ENCODE data around the gene COL23A1.

The COL23A1 gene

GRCh38 chr5:178462076-178462475 lies 128.1 kb downstream of the COL23A1 start:
- H4K8ac ChIP-seq (ENCODE audit: low read depth, low read length): no peak overlapping the region
- no peak overlapping the region for H2AFZ ChIP-seq (ENCODE audit: low read length)
- no peak overlapping the region for H2BK120ac ChIP-seq (ENCODE audit: low read depth, low read length)
- H3K79me1 ChIP-seq (ENCODE audit: low read depth, low read length): no peaks in the 10 kb centered on the region
- no peak overlapping the region for H3K9ac ChIP-seq (ENCODE audit: low read depth, low read length, poor library complexity)
- H3K14ac ChIP-seq (ENCODE audit: low read length): no peak overlapping the region
- H2BK5ac ChIP-seq (ENCODE audit: low read length): no peak overlapping the region
- peaks cover 2 to 7% of the 10 kb centered on the region in 2 donors for H3K4me1 ChIP-seq (ENCODE audit: control insufficient read depth in 2 of 2, insufficient read depth in 1 of 2, low read depth in 1 of 2, low read length in 2 of 2)
- no peak overlapping the region for H3K4ac ChIP-seq (ENCODE audit: low read length)
- no peaks in the 10 kb centered on the region for H3K27me3 ChIP-seq (ENCODE audit: control insufficient read depth in 3 of 3, insufficient read depth in 3 of 3, low read depth in 1 of 3, low read length in 3 of 3)
- no peak overlapping the region for H4K91ac ChIP-seq (ENCODE audit: low read depth, low read length, poor library complexity)
- H2AK5ac ChIP-seq (ENCODE audit: low read depth, low read length): no peak overlapping the region
- H2BK12ac ChIP-seq (ENCODE audit: low read length): no peak overlapping the region
- no peak overlapping the region for H3K4me3 ChIP-seq (ENCODE audit: low read length in 2 of 2)
- no peak for DNase-seq (ENCODE audit: low spot score)
- no peak overlapping the region for H3K18ac ChIP-seq (ENCODE audit: low read length)
- H3K36me3 ChIP-seq (replicated peaks in 1 of 2; ENCODE audit: control insufficient read depth in 2 of 2, insufficient read depth in 2 of 2, low read length in 2 of 2): no peaks in the 10 kb centered on the region
- no peak overlapping the region for H2BK15ac ChIP-seq (ENCODE audit: low read length)
- no peak overlapping the region for H3K4me2 ChIP-seq (ENCODE audit: insufficient read depth, low read length, poor library complexity, severe bottlenecking)
- H3K27ac ChIP-seq (replicated peaks; ENCODE audit: low read length): no peak overlapping the region
- H3K23ac ChIP-seq (ENCODE audit: low read depth, low read length, poor library complexity): no peak overlapping the region
- peaks cover 0 to 3% of the 10 kb centered on the region in 2 donors for H3K9me3 ChIP-seq (replicated peaks in 1 of 2; ENCODE audit: control insufficient read depth in 2 of 2, insufficient read depth in 1 of 2, low read depth in 1 of 2, low read length in 2 of 2)

- H3K9me3 ChIP-seq (replicated peaks in 1 of 2; ENCODE audit: control insufficient read depth in 2 of 2, insufficient read depth in 1 of 2, low read depth in 1 of 2, low read length in 2 of 2): peaks cover 0 to 3% of the 10 kb centered on the region in 2 donors
- no peak overlapping the region for H2BK5ac ChIP-seq (ENCODE audit: low read length)
- H3K18ac ChIP-seq (ENCODE audit: low read length): peak overlapping the region; percentile 2
- H3K27me3 ChIP-seq (ENCODE audit: control insufficient read depth in 3 of 3, insufficient read depth in 3 of 3, low read depth in 1 of 3, low read length in 3 of 3): no peaks in the 10 kb centered on the region
- no peak overlapping the region for H3K14ac ChIP-seq (ENCODE audit: low read length)
- H3K4me3 ChIP-seq (ENCODE audit: low read length in 2 of 2): no peak overlapping the region
- H3K23ac ChIP-seq (ENCODE audit: low read depth, low read length, poor library complexity): no peak overlapping the region
- no peaks in the 10 kb centered on the region for H3K79me1 ChIP-seq (ENCODE audit: low read depth, low read length)
- no peak overlapping the region for H3K4me2 ChIP-seq (ENCODE audit: insufficient read depth, low read length, poor library complexity, severe bottlenecking)
- DNase-seq (ENCODE audit: low spot score): peak; percentile 70
- no peak overlapping the region for H3K27ac ChIP-seq (replicated peaks; ENCODE audit: low read length)
- H2BK15ac ChIP-seq (ENCODE audit: low read length): no peak overlapping the region
- no peak overlapping the region for H2AK5ac ChIP-seq (ENCODE audit: low read depth, low read length)
- H3K36me3 ChIP-seq (replicated peaks in 1 of 2; ENCODE audit: control insufficient read depth in 2 of 2, insufficient read depth in 2 of 2, low read length in 2 of 2): no peaks in the 10 kb centered on the region
- no CpG with 5 or more reads among the region's 12 CpGs for WGBS, 2 donors (ENCODE audit: extremely low coverage in 2 of 2, insufficient read length in 2 of 2, insufficient replicate concordance in 1 of 2)
- no peak overlapping the region for H2AFZ ChIP-seq (ENCODE audit: low read length)
- no peak overlapping the region for H2BK120ac ChIP-seq (ENCODE audit: low read depth, low read length)
- H3K9ac ChIP-seq (ENCODE audit: low read depth, low read length, poor library complexity): no peak overlapping the region
- no peak overlapping the region for H4K91ac ChIP-seq (ENCODE audit: low read depth, low read length, poor library complexity)
- no peak overlapping the region for H4K8ac ChIP-seq (ENCODE audit: low read depth, low read length)
- H2BK12ac ChIP-seq (ENCODE audit: low read length): no peak overlapping the region
- peaks cover 2 to 4% of the 10 kb centered on the region in 2 donors for H3K4me1 ChIP-seq (ENCODE audit: control insufficient read depth in 2 of 2, insufficient read depth in 1 of 2, low read depth in 1 of 2, low read length in 2 of 2)
- no peak overlapping the region for H3K4ac ChIP-seq (ENCODE audit: low read length)
Measured at GRCh38 chr5:178461004-178461730, 129.0 kb downstream of the COL23A1 start.

GRCh38 chr5:178460598-178460997 lies 129.6 kb downstream of the COL23A1 start:
- H3K36me3 ChIP-seq (replicated peaks in 1 of 2; ENCODE audit: control insufficient read depth in 2 of 2, insufficient read depth in 2 of 2, low read length in 2 of 2): no peaks in the 10 kb centered on the region
- no peaks in the 10 kb centered on the region for H3K79me1 ChIP-seq (ENCODE audit: low read depth, low read length)
- no peak overlapping the region for H4K8ac ChIP-seq (ENCODE audit: low read depth, low read length)
- WGBS, 2 donors (ENCODE audit: extremely low coverage in 2 of 2, insufficient read length in 2 of 2, insufficient replicate concordance in 1 of 2): no CpG with 5 or more reads among the region's 5 CpGs
- no peak overlapping the region for H2AFZ ChIP-seq (ENCODE audit: low read length)
- H3K27me3 ChIP-seq (ENCODE audit: control insufficient read depth in 3 of 3, insufficient read depth in 3 of 3, low read depth in 1 of 3, low read length in 3 of 3): no peaks in the 10 kb centered on the region
- no peak overlapping the region for H3K18ac ChIP-seq (ENCODE audit: low read length)
- no peak overlapping the region for H2BK12ac ChIP-seq (ENCODE audit: low read length)
- peaks cover 0 to 3% of the 10 kb centered on the region in 2 donors for H3K9me3 ChIP-seq (replicated peaks in 1 of 2; ENCODE audit: control insufficient read depth in 2 of 2, insufficient read depth in 1 of 2, low read depth in 1 of 2, low read length in 2 of 2)
- no peak for DNase-seq (ENCODE audit: low spot score)
- H3K4me1 ChIP-seq (ENCODE audit: control insufficient read depth in 2 of 2, insufficient read depth in 1 of 2, low read depth in 1 of 2, low read length in 2 of 2): peaks cover 2 to 4% of the 10 kb centered on the region in 2 donors
- H3K27ac ChIP-seq (replicated peaks; ENCODE audit: low read length): no peak overlapping the region
- no peak overlapping the region for H3K23ac ChIP-seq (ENCODE audit: low read depth, low read length, poor library complexity)
- H2AK5ac ChIP-seq (ENCODE audit: low read depth, low read length): no peak overlapping the region
- no peak overlapping the region for H2BK120ac ChIP-seq (ENCODE audit: low read depth, low read length)
- no peak overlapping the region for H3K14ac ChIP-seq (ENCODE audit: low read length)
- H4K91ac ChIP-seq (ENCODE audit: low read depth, low read length, poor library complexity): no peak overlapping the region
- no peak overlapping the region for H3K4me3 ChIP-seq (ENCODE audit: low read length in 2 of 2)
- H3K4me2 ChIP-seq (ENCODE audit: insufficient read depth, low read length, poor library complexity, severe bottlenecking): no peak overlapping the region
- H3K4ac ChIP-seq (ENCODE audit: low read length): no peak overlapping the region
- H3K9ac ChIP-seq (ENCODE audit: low read depth, low read length, poor library complexity): no peak overlapping the region
- no peak overlapping the region for H2BK15ac ChIP-seq (ENCODE audit: low read length)
- no peak overlapping the region for H2BK5ac ChIP-seq (ENCODE audit: low read length)

- no CpG with 5 or more reads among the region's 3 CpGs for WGBS, 2 donors (ENCODE audit: extremely low coverage in 2 of 2, insufficient read length in 2 of 2, insufficient replicate concordance in 1 of 2)
Measured at GRCh38 chr5:178460174-178460573, 130.0 kb downstream of the COL23A1 start.

More at GRCh38 chr5:178460174-178460573, 130.0 kb downstream of the COL23A1 start:
- Histone ChIP-seq H2AFZ (ENCODE audit: low read length) (no peak overlapping the region), H2BK12ac (ENCODE audit: low read length) (no peak overlapping the region), H2AK5ac (ENCODE audit: low read depth, low read length) (no peak overlapping the region), H3K4me1 (ENCODE audit: control insufficient read depth in 2 of 2, insufficient read depth in 1 of 2, low read depth in 1 of 2, low read length in 2 of 2) (peaks cover 2 to 4% of the 10 kb centered on the region in 2 donors), H3K27ac (replicated peaks; ENCODE audit: low read length) (no peak overlapping the region), H4K8ac (ENCODE audit: low read depth, low read length) (no peak overlapping the region), H3K79me1 (ENCODE audit: low read depth, low read length) (no peaks in the 10 kb centered on the region), H2BK5ac (ENCODE audit: low read length) (no peak overlapping the region), H2BK15ac (ENCODE audit: low read length) (no peak overlapping the region), H3K18ac (ENCODE audit: low read length) (no peak overlapping the region), H3K4me3 (ENCODE audit: low read length in 2 of 2) (no peak overlapping the region), H3K36me3 (replicated peaks in 1 of 2; ENCODE audit: control insufficient read depth in 2 of 2, insufficient read depth in 2 of 2, low read length in 2 of 2) (no peaks in the 10 kb centered on the region), H3K9me3 (replicated peaks in 1 of 2; ENCODE audit: control insufficient read depth in 2 of 2, insufficient read depth in 1 of 2, low read depth in 1 of 2, low read length in 2 of 2) (peaks cover 0 to 3% of the 10 kb centered on the region in 2 donors), H3K23ac (ENCODE audit: low read depth, low read length, poor library complexity) (no peak overlapping the region), H3K9ac (ENCODE audit: low read depth, low read length, poor library complexity) (no peak overlapping the region), H3K14ac (ENCODE audit: low read length) (no peak overlapping the region), H3K4me2 (ENCODE audit: insufficient read depth, low read length, poor library complexity, severe bottlenecking) (no peak overlapping the region), H3K4ac (ENCODE audit: low read length) (no peak overlapping the region), H2BK120ac (ENCODE audit: low read depth, low read length) (no peak overlapping the region), H4K91ac (ENCODE audit: low read depth, low read length, poor library complexity) (no peak overlapping the region), H3K27me3 (ENCODE audit: control insufficient read depth in 3 of 3, insufficient read depth in 3 of 3, low read depth in 1 of 3, low read length in 3 of 3) (no peaks in the 10 kb centered on the region)
- no peak for DNase-seq (ENCODE audit: low spot score)

Measured in neuronal stem cell (in vitro differentiated cells).